Aorta (tissue), 4 donors: Measurements from ENCODE around the gene BAAT. TPM values are rescaled to one million over a fixed set of nuclear protein-coding genes. Genes with fewer than 3 reads are reported as not detected.

ENCODE experiments used
- polyA plus RNA-seq, 2 donors: library from polyadenylated mRNA; stranded (reverse); fragments of 200-250 nt; gene quantifications; one replicate each; pipeline ENCODE4 v1.2.3, GENCODE V29; 2013
- total RNA-seq, 2 donors: library from RNA; stranded (reverse); fragmentation: NEBNext Ultra II Directional; extraction: Animal tissue kit (Norgen Biotek cat#: 25700); gene quantifications; one replicate each; pipeline ENCODE4 v1.2.1, GENCODE V29; 2021
- donor health status: healthy with polysubstance abuse.
- donor health status: Bipolar disorder and iron deficiency.
- donor health status: DM: no; HTN: no; CAD: no.
- donor health status: DM: yes; HTN: yes; CAD: no.

BAAT gene
- total and polyA plus RNA-seq, 4 donors, result not detected

Other genes starting within 250 kb of the BAAT start
- 1 to 10 TPM; 7.6 to 8.9 TPM for gene MRPL50, start 13.6 kb upstream of the BAAT start, total RNA-seq
- gene MRPL50, start 13.6 kb upstream of the BAAT start, polyA plus RNA-seq, result 1 to 10 TPM; 4.4 to 9.5 TPM
- gene ZNF189, start 13.8 kb upstream of the BAAT start, total RNA-seq, result 10 to 100 TPM; 20.4 to 23.3 TPM
- gene ZNF189, start 13.8 kb upstream of the BAAT start, polyA plus RNA-seq, result 1 to 10 TPM; 5.9 to 8.5 TPM
- not detected for gene ALDOB, start 50.8 kb upstream of the BAAT start, total RNA-seq
- gene ALDOB, start 50.8 kb upstream of the BAAT start, polyA plus RNA-seq, result 1,000 to 10,000 TPM in 1 of 2 donors, 1 to 10 TPM in 1; 1.3 to 1,178 TPM
- 10 to 100 TPM; 41.3 to 48.1 TPM for gene RNF20, start 148.8 kb upstream of the BAAT start, total RNA-seq
- gene RNF20, start 148.8 kb upstream of the BAAT start, polyA plus RNA-seq, result 10 to 100 TPM; 11.0 to 24.0 TPM
- not detected for gene PPP3R2, start 210.0 kb upstream of the BAAT start, total RNA-seq
- gene PPP3R2, start 210.0 kb upstream of the BAAT start, polyA plus RNA-seq, result not detected